ENCODE data around the gene NR2C2.

NR2C2 gene

DNA sequence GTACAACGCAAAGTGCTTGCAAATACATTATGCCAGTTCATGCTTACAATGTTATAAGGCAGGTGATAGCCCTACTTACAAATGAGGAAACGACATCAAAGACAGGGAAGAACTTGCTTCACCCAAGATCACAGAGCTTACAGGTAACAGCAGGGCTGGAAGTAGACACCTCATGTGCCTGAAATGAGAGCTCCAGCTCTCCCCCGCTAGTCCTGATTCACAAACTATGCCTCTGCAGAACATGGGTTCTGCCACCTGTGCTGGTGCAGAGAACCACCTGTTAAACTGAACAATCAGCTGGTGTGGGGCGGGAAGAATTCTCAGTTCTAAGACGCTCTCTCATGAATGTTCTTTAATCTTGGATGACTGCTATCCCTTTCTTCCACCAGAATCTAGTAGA is 144.2 kb downstream of the NR2C2 start:
- Histone ChIP-seq H3K27me3 (ENCODE audit: control insufficient read depth in 3 of 3, insufficient read depth in 3 of 3, low read depth in 1 of 3, low read length in 3 of 3) (no peaks in the 10 kb centered on the region), H2AFZ (ENCODE audit: low read length) (no peak overlapping the region), H3K14ac (ENCODE audit: low read length) (no peak overlapping the region), H3K36me3 (replicated peaks in 1 of 2; ENCODE audit: control insufficient read depth in 2 of 2, insufficient read depth in 2 of 2, low read length in 2 of 2) (peaks cover 16 to 92% of the 10 kb centered on the region in 2 donors), H3K23ac (ENCODE audit: low read depth, low read length, poor library complexity) (no peak overlapping the region), H2AK5ac (ENCODE audit: low read depth, low read length) (no peak overlapping the region), H2BK120ac (ENCODE audit: low read depth, low read length) (no peak overlapping the region), H2BK5ac (ENCODE audit: low read length) (no peak overlapping the region), H3K9ac (ENCODE audit: low read depth, low read length, poor library complexity) (no peak overlapping the region), H2BK15ac (ENCODE audit: low read length) (no peak overlapping the region), H3K27ac (replicated peaks; ENCODE audit: low read length) (no peak overlapping the region), H3K18ac (ENCODE audit: low read length) (no peak overlapping the region), H4K8ac (ENCODE audit: low read depth, low read length) (no peak overlapping the region), H2BK12ac (ENCODE audit: low read length) (no peak overlapping the region), H4K91ac (ENCODE audit: low read depth, low read length, poor library complexity) (no peak overlapping the region), H3K4me3 (ENCODE audit: low read length in 2 of 2) (no peak overlapping the region), H3K4ac (ENCODE audit: low read length) (no peak overlapping the region), H3K4me1 (ENCODE audit: control insufficient read depth in 2 of 2, insufficient read depth in 1 of 2, low read depth in 1 of 2, low read length in 2 of 2) (no peaks in the 10 kb centered on the region), H3K9me3 (replicated peaks in 1 of 2; ENCODE audit: control insufficient read depth in 2 of 2, insufficient read depth in 1 of 2, low read depth in 1 of 2, low read length in 2 of 2) (no peaks in the 10 kb centered on the region), H3K4me2 (ENCODE audit: insufficient read depth, low read length, poor library complexity, severe bottlenecking) (no peak overlapping the region), H3K79me1 (ENCODE audit: low read depth, low read length) (no peaks in the 10 kb centered on the region)
- no peak for DNase-seq (ENCODE audit: low spot score)
- no CpG with 5 or more reads among the region's 5 CpGs for WGBS, 2 donors (ENCODE audit: extremely low coverage in 2 of 2, insufficient read length in 2 of 2, insufficient replicate concordance in 1 of 2)

DNA sequence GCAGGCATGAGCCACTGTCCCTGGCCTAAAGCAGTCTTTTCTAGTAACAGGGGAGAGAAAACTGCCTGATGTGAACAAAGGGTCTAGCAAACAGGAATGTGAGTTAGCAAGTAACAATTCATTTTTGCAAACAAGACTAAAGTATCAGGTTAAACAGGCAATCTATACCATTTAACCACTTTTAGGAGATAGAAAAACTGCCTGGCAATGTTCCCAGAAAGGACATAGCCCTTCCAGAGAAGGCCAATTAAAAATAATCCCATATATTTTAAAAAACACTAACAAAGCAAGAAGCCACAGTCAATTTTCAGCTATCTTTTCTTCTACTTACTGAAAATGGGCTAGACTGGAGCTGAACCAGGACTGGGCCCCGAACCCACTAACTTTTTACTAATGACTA is 145.3 kb downstream of the NR2C2 start:
- no peak overlapping the region for H3K23ac ChIP-seq (ENCODE audit: low read depth, low read length, poor library complexity)
- no peaks in the 10 kb centered on the region for H3K79me1 ChIP-seq (ENCODE audit: low read depth, low read length)
- H3K14ac ChIP-seq (ENCODE audit: low read length): no peak overlapping the region
- H2BK15ac ChIP-seq (ENCODE audit: low read length): no peak overlapping the region
- peaks cover 14 to 86% of the 10 kb centered on the region in 2 donors for H3K36me3 ChIP-seq (replicated peaks in 1 of 2; ENCODE audit: control insufficient read depth in 2 of 2, insufficient read depth in 2 of 2, low read length in 2 of 2)
- no peak overlapping the region for H3K4ac ChIP-seq (ENCODE audit: low read length)
- no peak overlapping the region for H2BK12ac ChIP-seq (ENCODE audit: low read length)
- H3K27me3 ChIP-seq (ENCODE audit: control insufficient read depth in 3 of 3, insufficient read depth in 3 of 3, low read depth in 1 of 3, low read length in 3 of 3): no peaks in the 10 kb centered on the region
- DNase-seq (ENCODE audit: low spot score): no peak
- no peak overlapping the region for H4K91ac ChIP-seq (ENCODE audit: low read depth, low read length, poor library complexity)
- no peak overlapping the region for H2BK120ac ChIP-seq (ENCODE audit: low read depth, low read length)
- H2BK5ac ChIP-seq (ENCODE audit: low read length): no peak overlapping the region
- H2AK5ac ChIP-seq (ENCODE audit: low read depth, low read length): no peak overlapping the region
- H3K4me2 ChIP-seq (ENCODE audit: insufficient read depth, low read length, poor library complexity, severe bottlenecking): no peak overlapping the region
- no peak overlapping the region for H4K8ac ChIP-seq (ENCODE audit: low read depth, low read length)
- H3K9ac ChIP-seq (ENCODE audit: low read depth, low read length, poor library complexity): no peak overlapping the region
- H3K18ac ChIP-seq (ENCODE audit: low read length): no peak overlapping the region
- no peak overlapping the region for H2AFZ ChIP-seq (ENCODE audit: low read length)
- no CpG with 5 or more reads among the region's 1 CpG for WGBS, 2 donors (ENCODE audit: extremely low coverage in 2 of 2, insufficient read length in 2 of 2, insufficient replicate concordance in 1 of 2)
- H3K9me3 ChIP-seq (replicated peaks in 1 of 2; ENCODE audit: control insufficient read depth in 2 of 2, insufficient read depth in 1 of 2, low read depth in 1 of 2, low read length in 2 of 2): no peaks in the 10 kb centered on the region
- H3K4me1 ChIP-seq (ENCODE audit: control insufficient read depth in 2 of 2, insufficient read depth in 1 of 2, low read depth in 1 of 2, low read length in 2 of 2): peaks cover 0 to under 1% of the 10 kb centered on the region in 2 donors
- H3K27ac ChIP-seq (replicated peaks; ENCODE audit: low read length): no peak overlapping the region
- no peak overlapping the region for H3K4me3 ChIP-seq (ENCODE audit: low read length in 2 of 2)

DNA sequence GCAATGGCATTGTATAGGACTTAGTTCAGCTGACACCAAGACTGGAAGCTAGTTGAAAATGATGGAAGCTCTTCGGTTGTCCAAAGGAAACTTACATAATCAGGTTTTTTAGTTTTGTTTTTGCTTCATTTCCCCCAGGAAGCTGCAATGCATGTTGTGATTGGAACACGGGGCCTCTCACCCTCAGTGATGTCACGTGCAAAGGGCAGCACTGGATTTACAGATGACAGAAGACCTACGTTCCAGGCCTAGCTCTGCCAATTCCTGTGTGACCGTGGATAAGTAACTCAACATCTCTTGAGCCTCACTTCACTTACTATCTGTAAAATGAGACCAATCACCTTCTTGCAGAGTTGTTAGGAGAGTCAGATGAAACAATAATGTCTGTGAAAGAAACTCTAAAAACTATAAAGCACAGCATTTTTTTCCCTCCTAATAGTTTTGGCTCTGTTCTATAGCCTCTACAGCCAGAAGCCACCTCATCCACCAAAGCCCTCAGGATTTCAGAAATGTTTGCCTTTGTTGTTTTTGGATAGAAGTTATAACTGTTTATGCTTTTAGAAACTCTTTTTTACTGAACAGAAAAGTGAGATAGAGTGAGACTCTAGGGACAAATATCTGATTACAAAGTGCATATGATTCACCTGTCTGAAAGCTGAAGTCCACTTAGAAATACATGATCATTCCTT is 146.9 kb downstream of the NR2C2 start:
- no peak overlapping the region for H2BK5ac ChIP-seq (ENCODE audit: low read length)
- H2AK5ac ChIP-seq (ENCODE audit: low read depth, low read length): no peak overlapping the region
- DNase-seq (ENCODE audit: low spot score): no peak
- H3K36me3 ChIP-seq (replicated peaks in 1 of 2; ENCODE audit: control insufficient read depth in 2 of 2, insufficient read depth in 2 of 2, low read length in 2 of 2): peaks cover 12 to 72% of the 10 kb centered on the region in 2 donors
- no peak overlapping the region for H3K9ac ChIP-seq (ENCODE audit: low read depth, low read length, poor library complexity)
- H4K91ac ChIP-seq (ENCODE audit: low read depth, low read length, poor library complexity): no peak overlapping the region
- no peak overlapping the region for H3K4me2 ChIP-seq (ENCODE audit: insufficient read depth, low read length, poor library complexity, severe bottlenecking)
- H3K4me3 ChIP-seq (ENCODE audit: low read length in 2 of 2): no peak overlapping the region
- H3K27me3 ChIP-seq (ENCODE audit: control insufficient read depth in 3 of 3, insufficient read depth in 3 of 3, low read depth in 1 of 3, low read length in 3 of 3): no peaks in the 10 kb centered on the region
- H3K9me3 ChIP-seq (replicated peaks in 1 of 2; ENCODE audit: control insufficient read depth in 2 of 2, insufficient read depth in 1 of 2, low read depth in 1 of 2, low read length in 2 of 2): no peaks in the 10 kb centered on the region
- no peak overlapping the region for H2AFZ ChIP-seq (ENCODE audit: low read length)
- no peaks in the 10 kb centered on the region for H3K79me1 ChIP-seq (ENCODE audit: low read depth, low read length)
- no peak overlapping the region for H3K18ac ChIP-seq (ENCODE audit: low read length)
- no CpG with 5 or more reads among the region's 5 CpGs for WGBS, 2 donors (ENCODE audit: extremely low coverage in 2 of 2, insufficient read length in 2 of 2, insufficient replicate concordance in 1 of 2)
- no peak overlapping the region for H3K27ac ChIP-seq (replicated peaks; ENCODE audit: low read length)
- no peak overlapping the region for H4K8ac ChIP-seq (ENCODE audit: low read depth, low read length)
- H3K23ac ChIP-seq (ENCODE audit: low read depth, low read length, poor library complexity): no peak overlapping the region
- H3K4me1 ChIP-seq (ENCODE audit: control insufficient read depth in 2 of 2, insufficient read depth in 1 of 2, low read depth in 1 of 2, low read length in 2 of 2): peaks cover 0 to 4% of the 10 kb centered on the region in 2 donors
- H2BK120ac ChIP-seq (ENCODE audit: low read depth, low read length): no peak overlapping the region
- no peak overlapping the region for H3K4ac ChIP-seq (ENCODE audit: low read length)
- no peak overlapping the region for H2BK12ac ChIP-seq (ENCODE audit: low read length)
- no peak overlapping the region for H2BK15ac ChIP-seq (ENCODE audit: low read length)
- no peak overlapping the region for H3K14ac ChIP-seq (ENCODE audit: low read length)

DNA sequence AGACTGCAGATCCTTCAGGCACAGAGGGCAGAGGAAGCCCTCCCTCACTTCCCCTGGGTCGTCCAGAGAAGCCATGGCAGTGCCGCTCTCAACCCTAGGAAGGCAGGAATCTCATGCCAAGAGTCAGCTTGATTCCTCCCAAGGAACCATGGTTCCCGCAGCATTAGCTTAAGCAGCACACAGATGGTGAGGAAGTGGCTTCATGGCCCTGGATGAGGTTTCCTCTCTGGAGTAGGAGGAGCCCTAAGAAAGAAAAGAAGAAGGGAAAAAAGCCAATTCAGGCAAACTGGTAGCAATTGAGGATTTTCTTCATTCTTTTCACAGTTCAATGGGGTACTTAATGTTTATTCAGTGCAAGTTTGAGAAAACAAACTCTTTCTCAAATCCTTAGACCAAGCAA is 148.7 kb downstream of the NR2C2 start:
- Histone ChIP-seq H4K91ac (ENCODE audit: low read depth, low read length, poor library complexity) (no peak overlapping the region), H3K27ac (replicated peaks; ENCODE audit: low read length) (no peak overlapping the region), H3K9me3 (replicated peaks in 1 of 2; ENCODE audit: control insufficient read depth in 2 of 2, insufficient read depth in 1 of 2, low read depth in 1 of 2, low read length in 2 of 2) (no peaks in the 10 kb centered on the region), H3K27me3 (ENCODE audit: control insufficient read depth in 3 of 3, insufficient read depth in 3 of 3, low read depth in 1 of 3, low read length in 3 of 3) (no peaks in the 10 kb centered on the region), H2AFZ (ENCODE audit: low read length) (no peak overlapping the region), H3K4me1 (ENCODE audit: control insufficient read depth in 2 of 2, insufficient read depth in 1 of 2, low read depth in 1 of 2, low read length in 2 of 2) (peaks cover 0 to 10% of the 10 kb centered on the region in 2 donors), H3K4me3 (ENCODE audit: low read length in 2 of 2) (no peak overlapping the region), H2AK5ac (ENCODE audit: low read depth, low read length) (no peak overlapping the region), H3K79me1 (ENCODE audit: low read depth, low read length) (no peaks in the 10 kb centered on the region), H4K8ac (ENCODE audit: low read depth, low read length) (no peak overlapping the region), H2BK120ac (ENCODE audit: low read depth, low read length) (no peak overlapping the region), H3K23ac (ENCODE audit: low read depth, low read length, poor library complexity) (no peak overlapping the region), H2BK15ac (ENCODE audit: low read length) (no peak overlapping the region), H3K36me3 (replicated peaks in 1 of 2; ENCODE audit: control insufficient read depth in 2 of 2, insufficient read depth in 2 of 2, low read length in 2 of 2) (peaks cover 9 to 58% of the 10 kb centered on the region in 2 donors), H3K18ac (ENCODE audit: low read length) (no peak overlapping the region), H3K4me2 (ENCODE audit: insufficient read depth, low read length, poor library complexity, severe bottlenecking) (no peak overlapping the region), H2BK12ac (ENCODE audit: low read length) (no peak overlapping the region), H3K14ac (ENCODE audit: low read length) (no peak overlapping the region), H3K4ac (ENCODE audit: low read length) (no peak overlapping the region), H3K9ac (ENCODE audit: low read depth, low read length, poor library complexity) (no peak overlapping the region), H2BK5ac (ENCODE audit: low read length) (no peak overlapping the region)
- no CpG with 5 or more reads among the region's 3 CpGs for WGBS, 2 donors (ENCODE audit: extremely low coverage in 2 of 2, insufficient read length in 2 of 2, insufficient replicate concordance in 1 of 2)
- DNase-seq (ENCODE audit: low spot score): no peak
